ENCODE measurements around the gene OSBPL7.

Gene OSBPL7

GRCh38 chr17:47808830-47809480 lies 12.6 kb downstream of the OSBPL7 start:
- peak overlapping the region; percentile 59; the same call in 1 of the 2 replicates for H3K27ac ChIP-seq
- no peak for TF ChIP-seq CTCF (conservative IDR thresholded peaks at IDR 0.05)

GRCh38 chr17:47808036-47808829 lies 13.4 kb downstream of the OSBPL7 start:
- TF ChIP-seq CTCF (conservative IDR thresholded peaks at IDR 0.05) = no peak
- no peak overlapping the region for H3K27ac ChIP-seq

GRCh38 chr17:47807421-47807820 lies 14.2 kb downstream of the OSBPL7 start:
- no peak for TF ChIP-seq CTCF (conservative IDR thresholded peaks at IDR 0.05)
- H3K27ac ChIP-seq = no peak overlapping the region

GRCh38 chr17:47806913-47807255 lies 14.7 kb downstream of the OSBPL7 start:
- TF ChIP-seq CTCF (conservative IDR thresholded peaks at IDR 0.05) = no peak
- H3K27ac ChIP-seq = no peak overlapping the region

- no peak overlapping the region for H3K27ac ChIP-seq
- TF ChIP-seq CTCF (conservative IDR thresholded peaks at IDR 0.05) = no peak
These were observed 15.3 kb downstream of the OSBPL7 start for GRCh38 chr17:47806026-47806912.

- TF ChIP-seq CTCF (conservative IDR thresholded peaks at IDR 0.05) = no peak
- H3K27ac ChIP-seq = no peak overlapping the region
These were observed 17.1 kb downstream of the OSBPL7 start for GRCh38 chr17:47804461-47804860.

- no peak overlapping the region for H3K27ac ChIP-seq
- TF ChIP-seq CTCF (conservative IDR thresholded peaks at IDR 0.05) = no peak
These were observed 17.8 kb downstream of the OSBPL7 start for GRCh38 chr17:47803751-47804150.

Measured in VCaP (cell line).